ENCODE measurements around the gene WDR44.

- TF ChIP-seq EZH2 (IDR thresholded peaks at IDR 0.05; ENCODE audit: borderline replicate concordance, low read depth, low read length, poor library complexity, severe bottlenecking): no peak
- TF ChIP-seq, protein P1, sequence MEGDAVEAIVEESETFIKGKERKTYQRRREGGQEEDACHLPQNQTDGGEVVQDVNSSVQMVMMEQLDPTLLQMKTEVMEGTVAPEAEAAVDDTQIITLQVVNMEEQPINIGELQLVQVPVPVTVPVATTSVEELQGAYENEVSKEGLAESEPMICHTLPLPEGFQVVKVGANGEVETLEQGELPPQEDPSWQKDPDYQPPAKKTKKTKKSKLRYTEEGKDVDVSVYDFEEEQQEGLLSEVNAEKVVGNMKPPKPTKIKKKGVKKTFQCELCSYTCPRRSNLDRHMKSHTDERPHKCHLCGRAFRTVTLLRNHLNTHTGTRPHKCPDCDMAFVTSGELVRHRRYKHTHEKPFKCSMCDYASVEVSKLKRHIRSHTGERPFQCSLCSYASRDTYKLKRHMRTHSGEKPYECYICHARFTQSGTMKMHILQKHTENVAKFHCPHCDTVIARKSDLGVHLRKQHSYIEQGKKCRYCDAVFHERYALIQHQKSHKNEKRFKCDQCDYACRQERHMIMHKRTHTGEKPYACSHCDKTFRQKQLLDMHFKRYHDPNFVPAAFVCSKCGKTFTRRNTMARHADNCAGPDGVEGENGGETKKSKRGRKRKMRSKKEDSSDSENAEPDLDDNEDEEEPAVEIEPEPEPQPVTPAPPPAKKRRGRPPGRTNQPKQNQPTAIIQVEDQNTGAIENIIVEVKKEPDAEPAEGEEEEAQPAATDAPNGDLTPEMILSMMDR (conservative IDR thresholded peaks at IDR 0.05; ENCODE audit: low read depth, low read length): no peak
Observed at GRCh38 chrX:118348186-118348810, 2.4 kb downstream of the WDR44 start.
